ENCODE data around the gene ACVR1B.

Gene ACVR1B

GRCh38 chr12:51971679-51972421 lies 20.4 kb downstream of the ACVR1B start:
- H3K27ac ChIP-seq: no peak overlapping the region
- POLR2A ChIA-PET (ENCODE audit: low non-redundant PET): no interaction called here
- CTCF ChIA-PET: interaction anchor here (0.7 to 1.1 kb wide), 3 partner anchors 10 to 54 kb away, joined by 3 read pairs; no protein-coding TSS in a partner anchor

DNA sequence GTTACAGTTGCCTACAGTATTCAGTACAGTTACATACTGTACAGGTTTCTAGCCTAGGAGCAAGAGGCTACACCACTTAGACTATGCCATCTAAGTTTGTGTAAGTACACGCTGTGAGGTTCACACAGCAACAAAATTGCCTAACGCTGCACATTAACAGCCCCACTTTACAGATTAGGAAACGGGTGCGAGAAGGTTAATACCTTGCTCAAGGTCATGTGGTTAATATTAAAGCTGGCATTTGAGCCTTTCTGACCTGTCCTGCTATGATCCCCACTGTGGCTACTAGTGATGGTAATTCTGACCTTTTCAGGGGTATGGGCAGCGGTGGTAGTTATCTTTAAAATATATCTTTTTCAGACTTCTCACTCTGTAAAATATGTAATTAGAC lies 20.9 kb downstream of the ACVR1B start:
- H3K27ac ChIP-seq: peak overlapping the region; percentile 69; the same call in 1 of the 2 replicates
- TF ChIP-seq, protein P1, sequence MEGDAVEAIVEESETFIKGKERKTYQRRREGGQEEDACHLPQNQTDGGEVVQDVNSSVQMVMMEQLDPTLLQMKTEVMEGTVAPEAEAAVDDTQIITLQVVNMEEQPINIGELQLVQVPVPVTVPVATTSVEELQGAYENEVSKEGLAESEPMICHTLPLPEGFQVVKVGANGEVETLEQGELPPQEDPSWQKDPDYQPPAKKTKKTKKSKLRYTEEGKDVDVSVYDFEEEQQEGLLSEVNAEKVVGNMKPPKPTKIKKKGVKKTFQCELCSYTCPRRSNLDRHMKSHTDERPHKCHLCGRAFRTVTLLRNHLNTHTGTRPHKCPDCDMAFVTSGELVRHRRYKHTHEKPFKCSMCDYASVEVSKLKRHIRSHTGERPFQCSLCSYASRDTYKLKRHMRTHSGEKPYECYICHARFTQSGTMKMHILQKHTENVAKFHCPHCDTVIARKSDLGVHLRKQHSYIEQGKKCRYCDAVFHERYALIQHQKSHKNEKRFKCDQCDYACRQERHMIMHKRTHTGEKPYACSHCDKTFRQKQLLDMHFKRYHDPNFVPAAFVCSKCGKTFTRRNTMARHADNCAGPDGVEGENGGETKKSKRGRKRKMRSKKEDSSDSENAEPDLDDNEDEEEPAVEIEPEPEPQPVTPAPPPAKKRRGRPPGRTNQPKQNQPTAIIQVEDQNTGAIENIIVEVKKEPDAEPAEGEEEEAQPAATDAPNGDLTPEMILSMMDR (conservative IDR thresholded peaks at IDR 0.05; ENCODE audit: low read depth): no peak
- ChIA-PET CTCF (interaction anchor here (0.7 to 1.1 kb wide), 2 partner anchors 10 to 53 kb away, joined by 3 read pairs; no protein-coding TSS in a partner anchor), POLR2A (ENCODE audit: low non-redundant PET) (no interaction called here)
- no peak for DNase-seq (ENCODE audit: low spot score)

More at GRCh38 chr12:51971679-51972421, 20.4 kb downstream of the ACVR1B start:
- no peak for DNase-seq (ENCODE audit: low spot score)
- TF ChIP-seq, protein P1 (conservative IDR thresholded peaks at IDR 0.05; ENCODE audit: low read depth): no peak

DNA sequence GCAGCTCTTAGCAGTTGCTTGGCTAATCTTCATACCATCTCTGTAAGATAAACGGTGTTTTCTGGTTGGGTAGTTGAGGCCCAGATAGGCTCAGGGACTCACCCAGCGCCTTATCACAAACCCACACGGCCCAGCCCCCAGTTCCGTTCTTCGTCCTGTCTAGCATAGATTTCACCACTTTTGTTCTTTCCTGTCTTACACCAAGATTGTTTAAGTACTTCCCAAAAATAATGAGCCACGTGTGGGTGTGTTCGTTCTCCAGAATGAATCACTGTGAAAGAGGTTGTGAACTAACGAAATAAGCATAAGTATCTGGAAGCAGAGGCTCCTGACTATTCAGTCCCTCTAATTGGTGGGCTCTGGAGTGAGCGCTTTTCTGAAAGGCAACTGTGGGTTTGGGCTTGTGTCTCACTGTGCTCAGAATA lies 21.4 kb downstream of the ACVR1B start:
- ChIA-PET CTCF (interaction anchor here (0.7 kb wide), 1 partner anchor 150 kb away, joined by 3 read pairs; no protein-coding TSS in a partner anchor), POLR2A (ENCODE audit: low non-redundant PET) (no interaction called here)
- TF ChIP-seq, protein P1 (conservative IDR thresholded peaks at IDR 0.05; ENCODE audit: low read depth): no peak
- peak; percentile 50 for DNase-seq (ENCODE audit: low spot score)
- H3K27ac ChIP-seq: peak overlapping the region; percentile 69; the same call in 1 of the 2 replicates

- CTCF ChIA-PET: interaction anchor here (0.7 kb wide), 1 partner anchor 149 kb away, joined by 3 read pairs; no protein-coding TSS in a partner anchor
- POLR2A ChIA-PET (ENCODE audit: low non-redundant PET): no interaction called here
- TF ChIP-seq, protein P1 (conservative IDR thresholded peaks at IDR 0.05; ENCODE audit: low read depth): no peak
- peak overlapping the region; percentile 47 for H3K27ac ChIP-seq
- DNase-seq (ENCODE audit: low spot score): no peak
Measured at GRCh38 chr12:51973560-51973959, 22.1 kb downstream of the ACVR1B start.

GRCh38 chr12:51974646-51975045 lies 23.1 kb downstream of the ACVR1B start:
- DNase-seq (ENCODE audit: low spot score): no peak
- ChIA-PET POLR2A (ENCODE audit: low non-redundant PET) (no interaction called here), CTCF (no interaction called here)
- TF ChIP-seq, protein P1 (conservative IDR thresholded peaks at IDR 0.05; ENCODE audit: low read depth): no peak
- no peak overlapping the region for H3K27ac ChIP-seq

GRCh38 chr12:51975196-51975595 lies 23.7 kb downstream of the ACVR1B start:
- CTCF ChIA-PET: no interaction called here
- DNase-seq (ENCODE audit: low spot score): no peak
- TF ChIP-seq, protein P1 (conservative IDR thresholded peaks at IDR 0.05; ENCODE audit: low read depth): no peak
- no peak overlapping the region for H3K27ac ChIP-seq
- POLR2A ChIA-PET (ENCODE audit: low non-redundant PET): no interaction called here
